DMS114 treated with DMSO at 0.1 percent for 48 hours (cell line): Measurements from ENCODE around the gene CCDC78.
A peak's percentile ranks its signal among the peaks of the same experiment; 100 is the strongest.

ENCODE experiments used
- DNase-seq: peaks from one replicate; lab custom pipeline; 2025; ENCODE audit not compliant: unreplicated experiment; lab: John Stamatoyannopoulos, UW

Gene CCDC78

DNA sequence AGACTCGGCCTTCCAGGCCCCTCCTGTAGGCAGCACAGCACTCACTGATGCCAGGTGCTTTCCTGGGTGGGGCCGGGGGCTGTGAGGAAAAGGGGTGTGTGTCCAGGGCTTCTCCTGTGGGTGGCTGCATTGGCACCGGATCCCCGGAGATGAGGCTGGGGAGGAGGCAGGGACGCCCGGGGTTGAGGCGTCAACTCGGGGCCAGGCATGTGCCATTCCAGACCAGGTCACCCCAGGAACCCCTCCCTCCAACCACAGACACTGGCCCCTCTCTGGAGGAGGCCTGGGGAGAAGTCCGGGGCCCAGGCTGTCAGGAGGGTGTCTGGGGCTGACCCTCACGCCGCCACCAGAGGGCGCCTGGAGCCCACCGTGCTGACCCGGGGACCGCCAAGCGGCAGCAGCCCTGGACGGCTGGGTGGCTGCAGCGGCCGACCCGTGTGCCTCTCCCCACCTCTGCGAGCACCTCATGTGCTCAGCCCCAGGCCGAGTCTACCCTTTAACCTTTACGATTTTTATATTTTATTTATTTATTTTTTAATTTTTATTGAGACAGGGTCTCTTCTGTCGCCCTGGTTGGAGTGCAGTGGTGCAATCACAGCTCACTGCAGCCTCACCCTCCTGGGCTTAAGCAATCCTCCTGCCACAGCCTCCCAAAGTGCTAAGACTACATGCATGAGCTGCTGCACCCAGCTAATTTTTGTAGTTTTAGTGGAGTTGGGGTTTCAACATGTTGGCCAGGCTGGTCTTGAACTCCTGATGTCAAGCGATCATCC lies 14.5 kb downstream of the CCDC78 start:
- peak; percentile 29 for DNase-seq

DNA sequence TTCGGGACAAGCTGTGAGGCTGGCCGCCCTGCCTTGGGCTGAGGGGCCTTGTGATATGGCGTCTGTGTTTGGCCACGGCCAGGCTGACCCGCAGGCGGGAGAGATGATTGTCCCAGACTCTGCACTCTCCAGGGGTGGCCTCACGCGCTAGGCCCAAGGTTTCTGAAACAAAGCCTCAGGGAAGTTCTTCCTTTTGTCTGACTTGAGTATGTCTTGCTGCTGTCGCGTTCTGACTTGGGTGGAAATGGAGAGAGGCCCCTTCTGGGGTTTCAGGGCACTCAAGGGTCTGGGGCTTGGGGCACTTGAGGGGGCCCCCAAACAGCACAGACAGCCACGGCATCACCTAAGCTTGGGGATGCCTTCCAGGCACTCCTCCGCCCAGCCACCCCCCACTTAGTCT lies 15.2 kb downstream of the CCDC78 start:
- no peak for DNase-seq

DNA sequence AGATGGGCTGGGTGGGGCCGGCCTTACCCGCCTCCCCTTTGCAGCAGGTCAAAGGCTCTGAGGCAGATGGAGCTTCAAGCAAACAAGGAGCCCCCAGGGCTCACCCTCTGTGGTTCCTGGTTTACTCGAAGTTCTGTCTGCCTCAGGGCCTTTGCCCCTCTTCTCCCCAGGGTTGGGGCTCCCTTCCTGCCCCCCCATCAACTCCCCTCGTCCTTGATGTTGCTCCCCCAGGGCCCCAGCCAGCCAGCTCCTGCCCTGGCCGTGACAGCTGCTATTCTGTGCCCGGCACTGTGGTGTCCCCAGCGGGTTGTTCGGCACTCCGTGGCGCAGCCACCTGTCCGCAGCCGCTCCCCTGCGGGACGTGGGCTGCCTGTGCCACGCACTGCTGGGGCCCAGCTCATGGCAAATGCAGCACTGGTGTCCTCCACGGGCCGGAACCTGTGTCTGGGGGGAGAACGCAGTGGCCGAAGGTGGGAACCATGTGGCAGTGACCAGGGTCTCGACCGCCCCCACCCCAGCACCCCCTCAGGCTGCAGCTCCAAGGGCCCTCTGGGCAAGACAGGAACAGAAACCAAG lies 15.7 kb downstream of the CCDC78 start:
- DNase-seq: no peak

DNA sequence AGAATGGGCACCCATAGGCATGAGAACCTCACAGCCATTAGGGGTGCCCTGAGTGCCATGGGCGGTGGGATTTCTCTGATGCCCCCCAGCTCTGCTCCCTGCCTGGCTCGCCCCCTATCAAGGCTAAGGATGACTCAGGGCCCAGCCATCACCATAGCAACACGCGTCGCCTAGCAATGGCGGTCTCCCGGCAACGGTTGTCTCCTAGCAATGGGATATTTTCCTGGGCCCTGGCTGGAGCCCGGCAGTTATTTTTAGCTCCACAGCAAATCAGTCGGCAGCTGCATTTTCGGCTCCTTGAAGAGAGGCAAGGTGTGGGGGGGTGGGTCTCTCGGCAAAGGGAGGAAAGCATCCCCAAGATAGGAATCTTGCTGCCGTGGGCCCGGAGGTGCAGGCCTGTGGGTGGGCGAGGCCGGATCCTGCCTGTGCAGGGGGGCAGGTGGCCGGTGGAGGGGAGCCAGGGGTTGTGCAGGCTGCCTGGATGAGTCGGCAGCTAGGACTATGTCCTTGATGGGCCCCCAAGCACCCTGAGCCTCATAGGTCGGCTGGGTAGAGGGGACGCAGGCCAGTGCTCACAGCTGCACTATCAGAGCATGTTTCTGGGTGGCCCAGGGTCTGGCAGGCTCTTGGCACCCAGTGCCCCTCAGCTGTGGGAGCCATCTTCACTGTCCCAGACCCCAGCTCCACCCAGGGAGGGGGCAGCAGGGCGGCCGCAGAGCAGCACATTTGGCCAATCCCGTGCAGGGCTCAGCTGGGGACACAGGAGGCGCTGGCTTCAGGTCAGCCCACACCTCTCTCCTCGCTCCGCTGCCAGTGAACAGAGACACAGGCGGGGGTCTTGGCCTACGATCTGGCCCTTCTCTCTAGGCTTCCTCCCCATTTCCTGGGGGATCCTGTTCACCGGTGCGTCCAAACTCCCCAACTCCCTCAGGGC lies 16.4 kb downstream of the CCDC78 start:
- DNase-seq: no peak

DNA sequence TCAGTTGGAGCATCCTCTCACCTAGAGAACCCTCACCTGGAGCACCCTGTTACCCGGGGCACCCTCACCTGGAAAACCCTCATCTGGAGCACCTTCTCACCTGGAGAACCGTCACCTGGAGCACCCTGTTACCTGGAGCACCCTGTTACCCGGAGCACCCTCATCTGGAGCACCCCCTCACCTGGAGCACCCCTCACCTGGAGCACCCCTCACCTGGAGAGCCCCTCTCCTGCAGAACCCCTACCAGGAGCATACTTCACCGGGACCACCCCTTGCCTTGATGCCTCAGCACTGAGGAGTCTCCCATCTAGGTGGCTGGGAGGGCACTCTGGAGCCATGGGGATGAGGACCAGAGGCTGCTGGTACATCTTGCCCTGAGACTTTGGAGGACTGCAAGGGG lies 17.3 kb downstream of the CCDC78 start:
- no peak for DNase-seq

DNA sequence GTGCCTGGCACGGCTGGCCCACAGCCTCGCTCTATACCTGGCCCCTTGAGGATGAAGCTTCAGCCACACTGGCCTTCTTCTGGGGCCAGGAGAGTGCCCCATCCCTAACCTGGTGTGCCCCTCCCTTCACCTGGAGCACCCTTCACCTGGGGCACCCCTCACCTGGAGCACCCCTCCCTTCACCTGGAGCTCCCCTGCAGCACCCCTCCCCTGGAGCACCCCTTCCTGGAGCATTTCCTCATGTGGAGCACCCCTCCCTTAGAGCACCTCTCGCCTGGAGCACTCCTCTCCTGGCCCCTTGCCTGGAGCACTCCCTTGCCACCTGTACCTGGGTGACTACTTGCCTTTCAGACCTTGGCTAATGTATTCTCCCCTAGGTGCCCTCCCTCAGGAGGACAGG lies 18.2 kb downstream of the CCDC78 start:
- DNase-seq: no peak

DNA sequence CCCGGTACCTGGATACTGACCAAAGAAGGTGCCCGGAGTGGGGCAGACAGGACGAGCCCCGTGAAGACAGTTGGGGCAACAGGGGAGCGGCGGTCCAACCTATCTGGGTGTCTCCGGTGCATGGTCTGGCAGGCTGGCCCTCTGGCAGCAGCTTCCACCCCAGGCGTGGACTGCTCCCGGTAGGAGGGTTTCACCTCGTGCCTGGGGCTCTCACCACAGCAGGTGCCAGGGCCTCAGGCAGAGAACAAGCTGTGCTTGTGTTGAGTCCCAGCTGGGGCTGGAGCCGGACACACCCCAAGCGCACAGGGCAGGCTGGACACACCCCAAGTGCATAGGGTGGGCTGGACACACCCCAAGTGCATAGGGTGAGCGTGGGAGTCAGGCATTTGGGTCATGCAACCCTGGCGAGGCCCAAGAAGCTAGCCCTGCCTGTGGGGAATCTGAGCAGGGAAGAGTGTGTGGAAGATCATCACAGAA lies 19.1 kb downstream of the CCDC78 start:
- no peak for DNase-seq

DNA sequence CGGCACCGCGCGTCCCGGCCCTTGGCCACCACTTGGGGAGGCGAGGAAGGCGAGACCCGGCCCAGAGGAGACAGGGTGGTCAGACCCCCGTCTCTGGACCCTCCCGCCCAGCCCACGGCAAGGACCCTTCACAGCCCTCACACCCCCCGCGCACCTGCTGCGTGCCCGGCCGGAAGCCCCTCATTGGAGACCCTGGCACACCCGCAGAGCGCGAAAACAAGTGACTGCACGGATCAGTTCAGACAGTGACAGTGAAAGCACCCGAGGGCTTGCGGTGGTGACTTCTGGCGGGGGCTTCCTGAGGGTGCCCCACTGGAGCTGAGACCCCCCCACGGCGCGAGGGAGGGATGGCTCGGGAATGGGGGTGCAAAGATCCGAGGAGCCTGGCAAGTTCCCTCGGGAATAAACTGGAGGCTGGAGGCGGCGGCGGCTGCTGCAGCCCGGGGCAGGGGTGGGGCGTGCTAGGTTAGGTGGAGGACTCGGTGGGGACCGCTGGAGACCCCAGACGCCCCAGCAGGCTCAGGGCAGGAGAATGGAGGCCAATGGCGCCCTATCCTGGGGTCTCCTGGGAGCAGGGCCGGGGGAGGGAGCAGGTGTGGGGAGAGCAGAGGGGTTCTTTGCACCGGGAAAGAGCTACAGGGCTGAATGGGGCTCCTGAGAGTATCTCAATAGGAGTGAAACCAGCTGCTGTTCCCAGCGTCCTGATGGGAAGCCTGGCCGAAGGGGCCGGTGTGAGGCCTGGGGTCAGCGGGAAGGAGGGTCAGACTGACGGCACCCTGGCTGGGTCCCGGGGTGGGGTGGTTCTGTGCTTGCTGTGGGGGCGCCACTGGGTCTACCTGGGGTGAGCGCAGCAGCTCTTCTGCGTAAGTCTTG lies 19.8 kb downstream of the CCDC78 start:
- DNase-seq: no peak

DNA sequence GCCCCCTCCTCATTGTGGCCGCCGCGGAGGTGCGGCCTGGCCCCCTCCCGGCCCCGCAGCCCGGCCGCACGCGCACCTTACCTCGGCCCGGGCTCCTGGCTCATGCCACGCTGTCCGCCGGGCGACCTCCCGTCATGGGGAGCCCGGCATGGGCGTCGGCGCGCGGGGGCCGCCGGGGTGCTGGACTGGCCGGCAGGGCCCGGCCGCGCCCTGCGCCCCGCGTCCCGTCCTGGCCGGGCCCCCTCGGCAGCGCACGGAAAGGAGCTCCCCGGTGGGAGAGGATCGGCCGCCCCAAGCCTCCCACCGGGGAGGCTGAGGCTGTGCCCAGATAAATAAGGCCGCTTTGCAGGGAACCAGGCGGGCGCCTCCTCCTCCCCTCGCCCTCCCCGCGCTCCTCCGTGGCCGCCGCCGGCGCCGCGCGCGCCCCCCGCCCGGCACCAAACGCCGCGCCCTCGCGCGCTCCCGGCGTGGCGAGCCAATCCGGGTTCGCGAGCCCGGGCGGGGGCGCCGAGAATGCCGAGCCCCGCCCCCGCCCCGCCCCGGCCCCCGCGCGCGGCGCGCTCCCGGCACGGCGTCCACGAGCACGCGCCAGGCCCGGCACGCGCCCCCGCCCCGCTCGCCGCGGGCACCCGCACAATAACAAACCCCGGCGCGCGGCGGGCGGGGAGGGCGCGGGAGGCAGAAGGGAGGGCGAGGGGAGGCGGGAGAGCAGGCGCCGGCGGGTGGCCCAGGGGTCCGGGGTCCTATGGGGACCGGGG lies 20.6 kb downstream of the CCDC78 start, which contains the start of gene FBXL16:
Gene FBXL16 (minus strand): TSS at position 371 of the 758 bp plus-strand sequence. CDS start 8,396 bp downstream, outside the sequence.
- no peak for DNase-seq

DNA sequence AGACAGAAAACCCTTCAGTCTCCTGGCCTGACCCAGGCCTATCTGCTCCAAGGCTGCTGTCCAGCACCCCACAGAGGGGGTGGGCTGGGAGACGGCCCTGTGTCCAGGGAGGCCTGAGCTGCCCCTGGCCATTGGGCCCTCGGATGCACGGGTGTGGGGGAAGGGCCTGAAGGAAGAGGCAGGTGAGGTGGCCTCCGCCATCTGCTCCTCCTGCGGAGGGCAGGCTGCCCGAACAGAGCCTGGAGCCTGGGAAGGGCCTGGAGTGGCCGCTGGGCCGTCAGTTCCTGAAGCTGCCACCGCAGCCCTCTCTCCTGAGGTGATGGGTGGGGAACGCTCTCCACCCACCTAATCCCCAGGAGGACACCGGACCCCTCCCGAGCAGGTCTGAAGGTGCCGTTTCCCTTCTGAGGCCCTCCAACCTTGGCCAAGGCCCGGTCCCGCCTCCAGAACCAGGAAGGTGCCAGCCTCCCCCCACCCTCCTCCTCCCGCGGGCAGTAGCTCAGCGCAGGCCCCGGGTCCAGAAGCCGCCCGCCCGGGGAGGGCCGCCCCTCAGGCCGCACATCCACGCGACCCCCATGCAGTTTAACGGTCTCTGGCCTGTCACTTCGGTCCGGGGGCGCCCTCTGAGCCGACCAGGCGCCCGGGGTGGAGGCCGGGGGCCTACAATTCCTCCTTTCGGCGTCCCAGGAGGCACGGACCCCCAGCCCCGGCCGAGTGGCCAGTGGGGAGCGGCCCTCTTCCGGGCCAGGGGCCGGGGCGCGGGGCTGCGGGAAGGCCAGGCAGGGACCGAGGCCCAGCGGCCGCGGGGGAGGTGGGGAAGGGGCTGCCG lies 21.5 kb downstream of the CCDC78 start:
- DNase-seq: no peak

DNA sequence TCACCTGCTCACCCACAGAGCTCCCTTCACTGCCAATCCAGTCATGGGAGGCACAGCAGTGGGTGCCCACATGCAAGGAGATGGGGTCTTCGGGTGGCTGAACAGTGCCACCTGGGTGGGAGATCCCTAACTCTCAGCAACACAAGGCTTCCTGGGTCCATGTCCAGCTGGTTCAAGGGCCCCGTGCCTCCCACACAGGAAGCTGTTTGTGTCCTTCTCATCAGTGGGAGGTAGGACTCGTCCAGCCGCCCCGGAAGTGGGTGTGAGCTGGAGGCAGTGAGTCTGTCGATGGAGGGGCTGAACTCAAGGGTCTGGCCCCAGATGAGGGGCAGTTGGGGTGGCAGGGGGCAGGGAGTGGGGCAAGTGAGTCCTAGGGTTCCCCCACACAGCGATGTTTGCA lies 22.2 kb downstream of the CCDC78 start:
- no peak for DNase-seq

DNA sequence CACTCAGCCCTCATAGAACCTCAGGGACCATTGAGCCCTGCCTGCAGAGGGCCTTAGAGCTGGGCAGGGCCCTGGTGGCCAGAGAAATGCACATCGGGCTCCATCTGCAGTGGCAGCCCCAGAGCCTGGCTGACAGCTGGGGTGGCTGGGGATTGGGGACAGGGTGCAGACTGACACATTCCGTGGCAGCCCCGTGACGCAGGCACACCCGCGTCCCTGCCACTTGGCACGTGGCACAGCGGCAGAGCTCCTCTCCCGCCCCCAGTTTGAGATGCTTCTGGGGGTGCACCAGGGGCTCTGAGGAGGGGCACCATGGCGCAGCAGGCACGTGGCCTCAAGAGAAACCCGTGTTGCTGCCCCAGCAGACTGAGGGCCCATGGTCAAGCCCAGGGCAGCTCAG lies 22.8 kb downstream of the CCDC78 start:
- DNase-seq: no peak

DNA sequence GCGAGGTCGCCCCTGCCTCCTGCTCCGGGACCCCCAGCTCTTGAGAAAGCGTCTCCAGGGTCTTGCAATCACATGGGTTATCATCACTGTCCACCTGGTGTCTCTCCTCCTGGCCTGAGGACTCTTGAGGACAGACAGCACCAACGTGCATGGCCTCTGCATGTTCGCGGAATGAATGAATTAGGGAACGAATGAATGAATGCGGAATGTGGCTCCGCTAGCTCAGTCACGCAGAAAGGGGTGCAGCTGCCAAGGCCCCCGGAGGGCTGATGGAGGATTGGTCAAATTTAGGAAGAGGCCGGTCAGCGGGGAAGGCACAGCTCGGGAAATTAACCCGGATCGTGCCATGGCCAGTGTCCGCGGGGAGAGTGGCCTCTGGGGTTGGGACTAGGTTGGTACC lies 23.9 kb downstream of the CCDC78 start:
- no peak for DNase-seq

DNA sequence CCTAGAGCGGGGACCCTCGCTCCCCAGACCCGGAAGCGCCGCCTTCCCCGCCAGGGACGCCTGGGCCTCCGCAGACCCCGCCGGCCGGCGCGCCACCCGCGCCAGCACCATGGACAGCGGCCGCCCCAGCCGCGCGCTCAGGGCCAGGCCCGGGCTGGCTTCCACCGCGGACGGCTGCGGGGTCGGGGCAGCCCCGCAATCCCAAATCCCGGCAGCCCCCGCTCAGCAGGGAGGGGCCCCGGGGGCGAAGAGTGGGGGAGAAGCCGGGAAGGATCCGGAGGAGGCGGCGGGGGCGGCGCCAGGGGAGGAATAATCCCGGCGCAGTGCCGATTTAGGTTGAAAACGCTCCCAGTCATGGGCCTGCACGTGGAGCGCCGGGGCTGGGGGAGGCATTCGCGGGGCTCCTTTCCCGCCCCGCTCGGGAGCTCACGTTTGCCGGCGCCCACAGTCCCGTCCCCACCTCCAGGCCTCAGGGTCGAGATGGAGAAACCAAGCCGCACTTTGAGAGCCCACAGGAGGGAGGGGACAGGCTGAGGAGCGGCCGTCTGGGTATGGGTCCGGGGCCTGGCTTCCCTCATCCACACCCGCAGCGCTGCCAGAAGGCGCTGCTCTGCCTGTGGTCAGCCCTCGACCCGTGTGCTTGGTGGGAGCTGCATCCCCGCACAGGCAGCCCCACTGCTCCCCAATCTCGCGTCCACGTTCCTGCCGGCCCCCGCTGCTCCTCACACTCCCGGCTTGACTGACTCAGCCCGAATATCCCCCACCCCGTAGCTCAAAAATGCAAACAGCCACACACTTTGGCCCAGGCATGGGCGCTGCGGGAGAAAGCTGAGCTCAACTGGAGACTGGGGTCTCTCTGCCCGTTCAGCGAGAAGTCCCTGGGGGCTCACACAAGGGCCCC lies 25.3 kb downstream of the CCDC78 start:
- DNase-seq: no peak

DNA sequence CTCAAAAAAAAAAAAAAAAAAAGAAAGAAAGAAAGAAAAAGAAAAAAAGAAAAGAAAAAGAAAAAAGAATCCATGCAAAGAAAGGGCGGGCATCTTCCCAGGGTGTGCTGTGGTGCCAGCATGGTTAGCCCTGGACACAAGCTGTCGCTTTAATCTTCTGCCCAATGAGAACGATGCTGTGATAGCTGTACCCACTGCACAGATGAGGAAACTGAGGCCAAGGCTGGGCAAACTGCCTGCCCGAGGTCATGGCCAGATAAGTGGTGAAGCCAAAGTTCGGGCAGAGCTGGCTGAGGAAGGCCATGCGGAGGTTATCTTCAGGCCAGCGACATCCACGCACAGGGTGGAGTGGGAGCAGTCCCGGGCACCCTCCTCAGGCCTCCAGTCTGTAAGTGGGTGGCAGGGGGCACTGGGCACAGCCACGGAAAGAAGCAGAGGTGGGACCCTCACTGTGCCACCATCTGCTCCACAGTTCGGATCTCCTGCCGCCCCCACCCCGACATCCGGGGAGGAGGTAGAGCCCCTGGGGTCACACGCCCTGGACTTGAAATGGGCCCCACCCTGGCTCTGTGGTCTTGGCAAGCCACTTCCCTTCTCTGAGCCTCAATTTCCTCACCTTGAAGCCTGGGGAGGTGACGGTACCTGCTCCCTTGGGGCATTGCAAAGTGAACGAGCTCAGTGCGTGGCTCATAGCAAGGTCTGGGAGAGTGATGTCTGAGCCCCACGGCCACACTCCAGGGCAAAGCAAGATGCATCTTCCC lies 27.2 kb downstream of the CCDC78 start:
- DNase-seq: no peak

DNA sequence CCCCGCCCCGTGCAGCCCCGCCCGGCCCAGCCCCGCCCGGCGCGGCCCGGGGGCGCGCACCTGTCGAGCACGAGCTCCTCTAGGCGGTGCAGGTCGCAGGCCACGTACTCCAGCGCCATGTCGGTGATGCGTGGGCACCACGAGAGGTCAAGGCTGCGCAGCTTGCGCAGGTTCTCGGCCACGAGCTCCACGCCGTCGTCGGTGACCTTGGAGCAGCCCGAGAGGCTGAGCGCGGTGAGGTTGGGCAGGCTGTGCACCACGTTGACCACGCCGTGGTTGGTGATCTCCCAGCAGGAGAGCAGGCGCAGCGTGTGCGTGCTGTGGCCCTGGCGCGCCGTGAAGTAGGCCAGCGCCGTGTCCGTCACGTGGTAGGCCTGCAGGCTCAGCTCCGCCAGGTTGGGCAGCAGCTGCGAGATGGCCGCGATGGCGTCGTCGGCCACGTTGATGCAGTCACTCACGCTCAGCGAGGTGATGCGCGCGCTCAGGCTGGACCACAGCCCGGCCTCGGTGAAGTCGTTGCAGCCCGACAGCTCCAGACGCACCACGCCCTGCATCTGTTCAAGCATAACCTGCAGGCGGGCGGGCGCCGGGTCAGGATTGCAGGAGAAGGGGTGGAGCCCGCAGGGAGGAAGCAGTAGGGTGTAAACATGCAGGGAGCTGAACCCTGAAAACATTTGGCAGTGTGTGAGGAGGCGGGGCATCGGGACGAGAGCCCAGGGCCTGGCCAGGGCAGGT lies 30.7 kb downstream of the CCDC78 start:
- DNase-seq: no peak
